IPS-15b (cell line): ENCODE results near the gene PRG3.

Experiments
- H3K27me3 ChIP-seq: one replicate; pipeline ENCODE4 v1.6.1; 2013; ENCODE audit warnings: low read length; ENCODE audit not compliant: control insufficient read depth, insufficient read depth
- H3K36me3 ChIP-seq: one replicate; pipeline ENCODE4 v1.6.1; 2013; ENCODE audit warnings: low read length; ENCODE audit not compliant: control insufficient read depth, insufficient read depth
- H3K4me1 ChIP-seq: one replicate; pipeline ENCODE4 v1.6.1; 2013; ENCODE audit warnings: mild to moderate bottlenecking, low read length; ENCODE audit not compliant: control insufficient read depth, insufficient read depth
- H3K4me3 ChIP-seq: one replicate; pipeline ENCODE4 v1.5.1; 2013; ENCODE audit warnings: low read depth, low read length
- H3K9ac ChIP-seq: one replicate; pipeline ENCODE4 v1.6.1; 2013; ENCODE audit warnings: low read depth, mild to moderate bottlenecking, low read length
- H3K9me3 ChIP-seq: one replicate; pipeline ENCODE4 v1.6.1; 2013; ENCODE audit warnings: mild to moderate bottlenecking, low read length; ENCODE audit not compliant: control insufficient read depth, insufficient read depth

The PRG3 gene

GRCh38 chr11:57380975-57381374, at the start of gene PRG3:
Gene PRG3, minus strand, starts transcription at chr11:57381150. Its CDS starts 442 bp downstream, at chr11:57380708.
- Histone ChIP-seq H3K27me3 (peaks cover 15% of the 10 kb centered on the region), H3K9me3 (no peaks in the 10 kb centered on the region), H3K4me3 (no peak within 1 kb of the TSS), H3K36me3 (no peaks in the 10 kb centered on the region), H3K4me1 (no peaks in the 10 kb centered on the region), H3K9ac (no peak within 1 kb of the TSS)

GRCh38 chr11:57429946-57430345, 49.0 kb upstream of the PRG3 start:
- peaks cover 39% of the 10 kb centered on the region for H3K27me3 ChIP-seq
- H3K9ac ChIP-seq, result no peak overlapping the region
- H3K36me3 ChIP-seq, result peaks cover 2% of the 10 kb centered on the region
- H3K9me3 ChIP-seq, result no peaks in the 10 kb centered on the region
- H3K4me1 ChIP-seq, result peaks cover 6% of the 10 kb centered on the region
- H3K4me3 ChIP-seq, result no peak overlapping the region

GRCh38 chr11:57428643-57429042, 47.7 kb upstream of the PRG3 start:
- Histone ChIP-seq H3K4me1 (peaks cover 6% of the 10 kb centered on the region), H3K9ac (no peak overlapping the region), H3K9me3 (no peaks in the 10 kb centered on the region), H3K36me3 (peaks cover 11% of the 10 kb centered on the region), H3K4me3 (no peak overlapping the region), H3K27me3 (peaks cover 39% of the 10 kb centered on the region)

GRCh38 chr11:57427727-57428082, 46.8 kb upstream of the PRG3 start:
- no peak overlapping the region for H3K4me3 ChIP-seq

GRCh38 chr11:57426929-57427726, 46.2 kb upstream of the PRG3 start, which contains the start of gene SLC43A3:
Gene SLC43A3, minus strand, starts transcription at chr11:57427121. Its CDS starts 949 bp downstream, at chr11:57426172.
- Histone ChIP-seq H3K27me3 (peaks cover 39% of the 10 kb centered on the region), H3K9ac (peak within 1 kb of the TSS; percentile 65), H3K4me3 (peak within 1 kb of the TSS; percentile 60), H3K36me3 (peaks cover 11% of the 10 kb centered on the region), H3K9me3 (no peaks in the 10 kb centered on the region), H3K4me1 (peaks cover 6% of the 10 kb centered on the region)

More at GRCh38 chr11:57427727-57428082, 46.8 kb upstream of the PRG3 start:
- H3K27me3 ChIP-seq, result peaks cover 39% of the 10 kb centered on the region
- no peak overlapping the region for H3K9ac ChIP-seq
- H3K9me3 ChIP-seq, result no peaks in the 10 kb centered on the region
- peaks cover 6% of the 10 kb centered on the region for H3K4me1 ChIP-seq
- peaks cover 11% of the 10 kb centered on the region for H3K36me3 ChIP-seq

- peaks cover 11% of the 10 kb centered on the region for H3K36me3 ChIP-seq
- peaks cover 39% of the 10 kb centered on the region for H3K27me3 ChIP-seq
- H3K9ac ChIP-seq, result peak overlapping the region; percentile 65
- peak overlapping the region; percentile 60 for H3K4me3 ChIP-seq
- H3K4me1 ChIP-seq, result peaks cover 6% of the 10 kb centered on the region
- H3K9me3 ChIP-seq, result no peaks in the 10 kb centered on the region
These were observed 45.5 kb upstream of the PRG3 start for GRCh38 chr11:57426439-57426928.

- Histone ChIP-seq H3K9me3 (no peaks in the 10 kb centered on the region), H3K4me1 (peaks cover 6% of the 10 kb centered on the region), H3K27me3 (peaks cover 39% of the 10 kb centered on the region), H3K4me3 (peak overlapping the region; percentile 60), H3K36me3 (peaks cover 13% of the 10 kb centered on the region), H3K9ac (no peak overlapping the region)
These were observed 44.9 kb upstream of the PRG3 start for GRCh38 chr11:57425565-57426438.

- Histone ChIP-seq H3K36me3 (peaks cover 13% of the 10 kb centered on the region), H3K4me3 (no peak overlapping the region), H3K9ac (no peak overlapping the region), H3K9me3 (no peaks in the 10 kb centered on the region), H3K4me1 (peaks cover 6% of the 10 kb centered on the region), H3K27me3 (peaks cover 39% of the 10 kb centered on the region)
These were observed 44.0 kb upstream of the PRG3 start for GRCh38 chr11:57424792-57425564.

- no peak overlapping the region for H3K4me3 ChIP-seq
- no peaks in the 10 kb centered on the region for H3K9me3 ChIP-seq
- H3K9ac ChIP-seq, result no peak overlapping the region
- peaks cover 14% of the 10 kb centered on the region for H3K36me3 ChIP-seq
- H3K4me1 ChIP-seq, result peaks cover 6% of the 10 kb centered on the region
- H3K27me3 ChIP-seq, result peaks cover 33% of the 10 kb centered on the region
These were observed 43.3 kb upstream of the PRG3 start for GRCh38 chr11:57424137-57424791.

GRCh38 chr11:57422669-57423068, 41.7 kb upstream of the PRG3 start:
- Histone ChIP-seq H3K4me3 (no peak overlapping the region), H3K9ac (no peak overlapping the region), H3K9me3 (no peaks in the 10 kb centered on the region), H3K27me3 (peaks cover 18% of the 10 kb centered on the region), H3K4me1 (peaks cover 6% of the 10 kb centered on the region), H3K36me3 (peaks cover 15% of the 10 kb centered on the region)

- H3K27me3 ChIP-seq, result peaks cover 14% of the 10 kb centered on the region
- H3K36me3 ChIP-seq, result peaks cover 15% of the 10 kb centered on the region
- no peaks in the 10 kb centered on the region for H3K9me3 ChIP-seq
- H3K4me3 ChIP-seq, result no peak overlapping the region
- H3K9ac ChIP-seq, result no peak overlapping the region
- H3K4me1 ChIP-seq, result peaks cover 2% of the 10 kb centered on the region
These were observed 40.9 kb upstream of the PRG3 start for GRCh38 chr11:57421805-57422204.
